KOPT-K1 (cell line): ENCODE measurements around the gene ALOX15B.
"Not testable (repeated sequence)": the region's sequence is repeated elsewhere in the genome, so short reads cannot be mapped to it uniquely, and the experiment has no call there.

ENCODE experiments used
- H3K27ac ChIP-seq: fragments of 200-600 bp; sonication (generic); 2 replicates; pipeline ENCODE4 v1.5.1; 2016; ENCODE audit warnings: antibody characterized with exemption, mild to moderate bottlenecking, low read depth, low read length; ENCODE audit not compliant: poor library complexity, severe bottlenecking
- H3K36me3 ChIP-seq: fragments of 200-600 bp; sonication (generic); 2 replicates; pipeline ENCODE4 v1.5.1; 2017; ENCODE audit warnings: antibody characterized with exemption, mild to moderate bottlenecking, low read length, moderate library complexity; ENCODE audit not compliant: insufficient read depth
- H3K9me3 ChIP-seq: fragments of 200-600 bp; sonication (generic); 2 replicates; pipeline ENCODE4 v1.5.1; 2017; ENCODE audit warnings: antibody characterized with exemption, low read length, mild to moderate bottlenecking; ENCODE audit not compliant: insufficient read depth, poor library complexity, severe bottlenecking

Gene ALOX15B

DNA sequence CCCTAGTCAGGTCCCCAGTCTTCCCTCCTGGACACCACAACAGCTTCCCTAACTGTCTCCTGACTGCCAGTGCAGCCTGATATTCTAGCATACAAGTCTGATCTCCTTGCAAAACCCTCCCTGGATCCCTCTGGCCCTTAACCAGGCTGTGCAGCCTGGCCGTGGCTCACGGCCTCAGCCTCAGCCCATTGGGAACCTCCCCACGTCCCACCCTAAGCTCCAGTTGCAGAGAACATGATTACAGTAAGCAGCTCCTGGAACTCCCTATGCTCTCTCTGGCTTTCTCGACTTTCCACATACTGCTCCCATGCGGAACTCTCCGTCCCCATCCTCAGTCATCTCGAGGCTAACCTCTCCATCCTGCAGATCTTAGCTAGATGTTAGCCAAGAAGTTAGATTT is 35.7 kb downstream of the ALOX15B start:
- no peaks in the 10 kb centered on the region for H3K9me3 ChIP-seq
- H3K36me3 ChIP-seq, result no peaks in the 10 kb centered on the region
- H3K27ac ChIP-seq, result no peak overlapping the region

DNA sequence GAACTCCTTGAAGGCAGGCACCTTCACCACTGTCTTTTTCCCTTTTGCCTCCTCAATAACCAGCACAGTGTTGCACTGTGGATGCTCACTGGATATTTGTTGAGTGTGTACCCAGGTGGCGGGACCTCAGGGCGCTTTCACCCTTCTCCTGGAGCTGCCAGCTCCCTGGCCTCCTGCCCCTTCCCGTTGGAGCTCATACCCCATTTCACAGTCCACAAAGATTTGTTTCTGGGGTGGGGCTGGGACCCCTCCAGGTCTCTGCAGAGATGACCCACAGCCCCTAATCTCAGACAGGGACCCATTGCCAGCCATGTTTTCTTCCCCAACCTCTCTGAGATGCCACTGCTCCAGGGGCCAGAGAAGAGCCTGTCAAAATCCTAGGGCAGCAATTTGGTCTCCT is 36.2 kb downstream of the ALOX15B start:
- no peak overlapping the region for H3K27ac ChIP-seq

DNA sequence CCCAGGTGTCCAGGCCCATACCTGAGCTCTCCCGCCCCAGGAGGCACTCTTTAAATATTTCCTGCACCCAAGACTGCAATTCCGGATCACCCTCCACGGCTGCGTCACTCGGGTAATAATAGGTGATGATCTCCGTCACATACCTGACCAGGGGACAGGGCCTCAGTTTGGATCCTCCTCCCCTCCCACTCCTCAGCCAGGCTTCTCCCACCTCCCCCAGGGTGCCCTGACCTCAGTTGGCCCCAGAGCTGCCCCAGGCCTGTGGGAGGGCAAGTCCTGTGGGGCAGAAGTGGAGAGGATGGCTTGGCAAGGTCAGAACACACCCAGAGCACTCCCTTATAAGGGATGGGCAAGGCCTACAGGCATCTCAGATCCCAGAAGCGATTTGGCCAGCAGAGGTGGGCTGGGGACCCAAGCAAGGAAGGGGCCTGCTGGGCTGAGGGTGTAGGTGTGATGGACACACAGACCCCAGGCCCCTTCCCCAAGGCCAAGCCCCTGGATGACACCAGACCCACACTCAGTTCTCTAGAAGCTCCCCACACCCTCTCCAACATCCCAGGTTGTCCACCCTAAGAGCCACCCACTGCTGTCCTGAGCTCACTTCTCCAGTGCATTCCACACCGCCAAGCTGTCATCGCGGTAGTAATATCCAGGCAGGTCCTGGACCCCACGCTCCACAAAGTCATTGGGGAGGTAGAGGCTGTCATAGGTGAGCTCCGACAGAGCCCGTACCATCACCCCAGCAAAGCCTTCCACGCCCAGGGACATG is 36.9 kb downstream of the ALOX15B start:
- no peaks in the 10 kb centered on the region for H3K9me3 ChIP-seq
- H3K27ac ChIP-seq, result no peak overlapping the region
- H3K36me3 ChIP-seq, result no peaks in the 10 kb centered on the region

More for the DNA sequence above, 36.2 kb downstream of the ALOX15B start:
- no peaks in the 10 kb centered on the region for H3K36me3 ChIP-seq
- H3K9me3 ChIP-seq, result no peaks in the 10 kb centered on the region

DNA sequence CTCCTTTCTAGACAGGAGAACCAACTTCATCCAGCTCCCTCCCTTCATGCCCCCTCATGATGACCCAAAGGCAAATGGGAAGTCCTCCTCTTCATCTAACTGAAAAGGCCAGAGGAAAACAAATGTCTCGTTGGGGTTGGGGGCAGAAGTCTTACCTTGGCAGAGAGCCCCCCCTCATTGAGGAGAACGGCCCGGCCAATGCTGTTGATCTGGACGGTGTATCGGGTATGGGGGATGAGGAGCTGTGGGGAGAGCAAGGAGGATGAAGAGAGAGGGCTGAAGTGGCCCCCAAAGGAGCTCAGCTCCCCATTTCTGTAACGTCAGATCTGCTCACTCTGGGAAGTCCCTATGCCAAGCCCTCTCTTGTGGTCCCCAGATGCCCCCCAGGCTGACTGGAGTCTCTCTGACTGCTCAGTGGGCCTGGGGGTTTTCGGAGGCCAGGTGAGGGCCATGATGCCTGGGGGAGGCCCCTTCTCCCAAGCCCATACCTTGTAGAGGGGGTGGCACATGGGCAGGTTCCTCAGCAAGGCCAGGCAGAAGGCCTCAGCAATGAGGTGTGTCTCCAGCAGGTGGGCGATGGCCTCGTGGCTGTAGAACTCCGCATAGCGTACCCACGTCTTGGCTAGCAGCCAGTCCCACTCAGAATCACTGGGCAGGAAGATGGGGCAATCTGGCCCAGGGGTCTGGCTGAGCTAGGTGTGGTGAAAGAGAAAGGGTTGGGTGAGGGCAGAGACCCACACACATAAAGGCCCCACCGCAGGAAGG is 37.8 kb downstream of the ALOX15B start:
- H3K36me3 ChIP-seq, result no peaks in the 10 kb centered on the region
- H3K27ac ChIP-seq, result no peak overlapping the region
- H3K9me3 ChIP-seq, result no peaks in the 10 kb centered on the region

DNA sequence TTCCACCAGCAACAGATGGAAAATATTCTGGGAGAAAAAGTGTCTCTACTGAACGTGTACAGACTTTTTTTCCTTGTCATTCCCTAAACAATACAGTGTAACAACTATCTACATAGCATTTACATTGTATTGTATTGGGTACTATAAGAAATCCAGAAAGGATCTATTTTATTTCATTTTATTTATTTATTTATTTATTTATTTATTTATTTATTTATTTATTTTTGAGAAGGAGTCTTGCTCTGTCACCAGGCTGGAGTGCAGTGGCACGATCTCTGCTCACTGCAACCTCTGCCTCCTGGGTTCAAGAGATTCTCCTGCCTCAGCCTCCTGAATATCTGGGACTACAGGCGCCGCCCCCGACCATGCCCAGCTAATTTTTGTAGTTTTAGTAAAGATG is 39.1 kb downstream of the ALOX15B start:
- H3K27ac ChIP-seq, H3K9me3 ChIP-seq, H3K36me3 ChIP-seq: not testable (repeated sequence)

DNA sequence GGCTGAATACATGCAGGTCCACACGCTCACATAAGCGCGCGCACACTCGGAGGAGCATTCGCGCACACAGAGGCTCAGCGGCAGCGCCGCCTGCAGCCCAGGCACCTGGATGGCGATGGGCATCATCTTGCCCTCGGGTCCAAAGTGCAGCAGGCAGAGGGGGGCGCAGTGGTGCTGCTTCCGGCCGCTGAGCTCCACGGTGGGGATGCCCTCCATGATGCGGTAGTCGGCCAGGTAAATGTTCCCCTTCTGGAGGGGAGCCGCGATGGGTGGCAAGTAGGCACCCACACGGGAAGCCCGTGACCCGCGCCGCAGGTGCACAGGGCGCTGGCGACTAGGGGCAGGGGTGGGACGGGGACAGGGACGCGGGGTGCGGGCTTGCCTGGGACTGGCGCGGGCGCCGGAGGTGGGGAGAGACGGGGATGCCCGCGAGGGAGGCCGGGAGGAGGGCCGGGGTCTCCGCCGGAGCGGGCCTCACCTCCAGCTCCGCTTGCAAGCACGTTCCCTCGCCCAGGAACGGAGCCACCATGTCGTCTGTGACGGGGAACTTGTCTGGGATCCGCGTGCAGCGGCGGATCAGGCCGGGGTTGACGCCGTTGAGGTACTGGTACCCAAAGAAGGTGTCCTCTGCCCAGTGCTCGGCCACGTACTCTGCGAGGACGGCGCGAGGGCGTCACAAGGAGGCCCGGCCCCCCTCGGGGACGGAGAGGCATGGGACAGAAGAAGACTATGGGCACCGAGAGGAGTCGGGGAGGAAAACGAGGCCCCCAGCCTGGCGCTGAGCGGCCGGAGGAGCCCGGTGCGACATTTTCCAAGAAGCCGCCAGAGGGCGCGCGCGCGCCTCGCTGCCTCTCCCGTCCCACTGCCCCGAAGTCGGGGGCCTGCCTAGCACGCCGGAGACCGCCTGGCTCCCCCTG is 40.7 kb downstream of the ALOX15B start:
- H3K27ac ChIP-seq, result no peak overlapping the region

DNA sequence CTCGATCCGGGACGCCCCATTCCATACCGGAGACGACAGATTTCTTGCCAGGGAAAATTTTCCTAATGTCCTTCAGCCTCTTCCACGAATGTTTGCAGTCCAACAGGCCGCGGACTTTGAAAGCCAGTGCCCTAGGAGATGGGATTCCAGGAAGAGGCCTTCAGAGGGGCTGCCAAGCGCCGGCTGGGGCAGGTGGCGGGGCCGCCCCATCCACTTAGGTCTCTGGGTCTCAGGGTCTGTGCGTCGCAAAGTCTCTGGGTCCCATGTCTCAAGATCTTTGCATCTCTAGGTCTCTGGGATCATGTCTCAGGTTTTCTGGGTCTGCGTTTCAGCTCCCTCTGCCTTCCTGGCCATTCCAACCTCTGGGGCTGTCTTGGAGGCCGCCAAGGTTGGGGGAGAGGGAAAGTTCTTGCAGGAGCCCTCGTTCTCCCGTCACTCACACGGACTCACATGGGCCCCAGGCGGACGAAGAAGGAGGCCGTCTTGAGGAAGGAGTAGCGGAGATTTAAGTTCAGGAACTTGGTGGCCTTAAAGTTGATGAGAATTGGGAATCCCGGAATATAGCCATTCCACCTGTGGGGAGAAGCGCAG is 41.4 kb downstream of the ALOX15B start:
- no peaks in the 10 kb centered on the region for H3K36me3 ChIP-seq
- no peaks in the 10 kb centered on the region for H3K9me3 ChIP-seq
- no peak overlapping the region for H3K27ac ChIP-seq

More for the DNA sequence above, 40.7 kb downstream of the ALOX15B start:
- Histone ChIP-seq H3K9me3 (no peaks in the 10 kb centered on the region), H3K36me3 (no peaks in the 10 kb centered on the region)

DNA sequence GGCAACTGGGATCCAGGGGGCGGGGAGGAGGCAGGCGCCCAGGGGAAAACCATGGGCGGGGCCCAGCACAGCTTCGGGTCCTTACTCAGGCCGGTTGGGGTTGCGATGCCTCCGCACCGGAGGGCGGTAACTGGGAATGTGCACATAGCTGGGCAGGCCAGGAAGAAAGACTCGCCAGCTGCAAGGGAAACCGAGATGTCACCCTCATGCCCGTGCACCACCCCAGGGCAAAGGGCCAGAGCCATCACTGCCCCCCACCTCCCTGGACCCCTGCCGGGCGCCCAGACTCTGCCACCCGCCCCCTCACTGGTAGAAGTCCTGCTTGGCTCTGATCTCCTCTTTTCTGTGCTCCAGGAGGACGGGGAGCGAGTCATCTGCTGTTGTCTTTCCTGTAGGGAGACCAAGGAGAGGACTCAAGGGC is 42.0 kb downstream of the ALOX15B start:
- Histone ChIP-seq H3K36me3 (no peaks in the 10 kb centered on the region), H3K9me3 (no peaks in the 10 kb centered on the region), H3K27ac (no peak overlapping the region)

DNA sequence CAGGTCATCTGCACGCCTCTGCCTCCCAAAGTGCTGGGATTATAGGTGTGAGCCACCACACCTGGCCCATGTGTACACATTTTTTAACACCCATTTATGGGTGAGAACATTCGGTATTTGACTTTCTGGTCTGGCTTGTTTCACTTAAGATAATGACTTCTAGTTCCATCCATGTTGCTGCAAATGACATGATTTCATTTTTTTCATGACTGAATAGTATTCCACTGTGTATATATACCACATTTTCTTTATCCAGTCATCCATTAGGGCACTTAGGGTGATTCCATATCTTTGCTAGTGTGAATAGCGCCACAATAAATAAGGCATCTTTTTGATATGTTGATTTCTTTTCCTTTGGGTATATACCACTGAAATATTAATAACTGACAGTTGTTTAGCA is 43.0 kb downstream of the ALOX15B start:
- Histone ChIP-seq H3K9me3 (no peaks in the 10 kb centered on the region), H3K27ac (no peak overlapping the region), H3K36me3 (no peaks in the 10 kb centered on the region)

DNA sequence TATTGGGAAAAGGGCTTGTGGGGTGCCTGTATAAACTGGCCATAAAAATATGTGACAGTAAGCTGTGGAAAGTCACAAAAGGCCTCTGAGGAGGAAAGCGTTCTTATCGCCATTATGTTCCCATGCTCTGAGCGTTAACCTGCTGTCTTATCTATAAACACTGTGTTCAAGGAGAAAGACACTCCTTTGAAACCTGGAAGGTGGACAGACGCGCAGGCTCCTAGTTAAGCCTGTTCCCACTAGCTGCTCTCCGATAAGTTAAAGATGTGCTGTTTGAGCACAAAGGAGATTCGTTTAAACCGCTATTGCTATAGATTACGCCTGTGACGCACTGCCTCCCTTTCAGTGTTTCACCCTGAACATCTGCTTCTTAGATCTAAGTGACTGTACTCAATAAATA is 43.4 kb downstream of the ALOX15B start:
- Histone ChIP-seq H3K36me3 (no peaks in the 10 kb centered on the region), H3K9me3 (no peaks in the 10 kb centered on the region), H3K27ac (no peak overlapping the region)

DNA sequence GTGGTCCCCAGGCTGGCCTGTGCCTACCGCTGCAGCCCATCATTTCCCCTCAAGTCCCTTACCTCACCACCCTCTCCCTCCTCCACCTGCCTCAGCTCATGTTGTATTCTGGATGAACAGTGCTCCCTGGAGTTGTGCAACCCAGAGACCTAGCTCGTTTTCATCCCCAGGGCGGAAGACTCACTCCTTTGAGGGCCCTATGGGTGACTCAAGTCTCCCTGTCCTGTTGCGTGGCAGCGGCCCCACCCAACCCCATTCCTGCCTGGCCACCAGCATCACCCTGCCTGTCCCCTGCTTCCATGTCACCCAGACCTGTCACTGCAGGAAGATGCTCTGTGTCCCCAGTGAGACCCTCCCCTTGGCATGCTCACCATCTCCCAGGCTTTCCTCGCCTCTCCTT is 45.4 kb downstream of the ALOX15B start:
- Histone ChIP-seq H3K27ac (no peak overlapping the region), H3K9me3 (no peaks in the 10 kb centered on the region), H3K36me3 (no peaks in the 10 kb centered on the region)

DNA sequence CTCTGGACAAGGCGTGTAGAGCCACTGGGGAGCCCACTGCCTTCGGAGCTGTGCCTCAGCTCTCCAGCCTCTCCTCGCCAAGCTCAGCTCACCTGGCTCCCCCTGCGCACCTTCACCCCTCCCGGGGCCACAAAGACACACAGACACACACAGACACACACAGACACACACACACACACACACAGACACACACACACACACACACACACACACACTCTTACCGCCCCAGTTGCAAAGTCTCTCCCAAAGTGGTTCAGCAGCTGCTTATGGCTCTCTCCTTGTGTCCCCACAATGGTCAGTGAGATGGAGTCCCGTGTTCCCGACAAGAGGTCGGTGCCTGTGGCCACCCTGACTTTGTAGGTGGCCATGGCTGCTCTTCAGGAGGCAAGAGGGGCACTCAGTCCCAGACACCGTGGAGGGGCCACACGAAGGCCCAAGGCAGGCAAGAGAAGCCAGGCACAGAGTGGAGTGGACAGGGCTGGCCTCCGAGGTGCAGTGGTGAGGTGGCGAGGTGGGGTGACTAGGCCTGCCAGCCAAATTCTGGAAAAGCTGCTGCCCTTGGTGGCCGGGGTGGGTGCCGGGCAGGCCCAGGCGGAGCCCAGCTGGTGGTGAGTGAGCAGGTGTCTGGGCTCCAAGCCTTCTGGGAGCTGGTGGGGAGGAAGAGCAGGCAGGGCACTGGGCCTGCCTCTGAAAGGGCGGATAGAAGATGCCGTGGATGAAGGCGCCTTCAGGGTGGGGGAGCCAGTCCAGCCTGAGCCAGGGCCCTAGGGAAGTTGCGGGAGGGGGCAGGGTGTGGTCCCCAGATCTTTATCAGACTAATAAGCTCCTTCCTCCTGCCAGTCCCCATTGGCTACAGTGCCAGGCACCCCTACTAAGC is 48.5 kb downstream of the ALOX15B start, which contains the start of gene ALOX12B:
Gene ALOX12B (minus strand): TSS at position 642 of the 877 bp plus-strand sequence. CDS start 274 bp downstream, at position 368.
- H3K36me3 ChIP-seq, result no peaks in the 10 kb centered on the region
- no peak within 1 kb of the TSS for H3K27ac ChIP-seq
- H3K9me3 ChIP-seq, result no peaks in the 10 kb centered on the region

DNA sequence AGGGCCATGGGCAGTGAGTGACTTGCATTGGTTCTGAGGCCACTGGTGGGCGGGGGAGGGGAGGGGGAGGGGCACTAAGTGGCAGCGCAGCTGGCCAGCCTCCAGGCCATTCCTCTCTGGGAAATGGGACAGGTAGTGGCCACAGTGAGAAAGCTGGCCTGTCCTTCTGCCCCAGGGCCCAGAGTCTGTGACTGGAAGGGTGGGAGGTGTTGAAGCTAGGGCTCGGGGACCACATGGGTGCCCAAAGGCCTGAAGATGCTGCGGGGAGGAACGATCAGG is 49.0 kb downstream of the ALOX15B start:
- Histone ChIP-seq H3K27ac (no peak overlapping the region), H3K36me3 (no peaks in the 10 kb centered on the region), H3K9me3 (no peaks in the 10 kb centered on the region)

DNA sequence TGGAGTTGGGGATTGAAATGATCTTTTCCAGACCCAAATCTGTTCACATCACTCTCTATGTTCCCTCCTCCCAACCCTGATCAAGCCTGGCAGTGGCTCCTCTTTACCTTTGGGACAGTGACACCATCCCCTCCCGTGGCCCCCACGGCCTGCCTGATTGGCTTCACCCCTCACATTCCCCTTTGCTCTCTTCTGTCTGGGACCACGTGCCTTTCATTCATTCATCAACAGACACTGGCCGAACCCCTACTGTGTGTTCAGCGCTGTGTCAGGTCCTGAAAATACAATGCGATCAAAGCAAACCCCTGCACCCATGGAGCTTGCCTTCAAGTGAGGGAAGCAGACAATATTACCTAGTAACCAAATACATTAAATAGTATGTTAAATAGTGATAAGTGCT is 50.9 kb downstream of the ALOX15B start:
- H3K36me3 ChIP-seq, result no peaks in the 10 kb centered on the region

More for the DNA sequence above, 50.9 kb downstream of the ALOX15B start:
- Histone ChIP-seq H3K27ac (no peak overlapping the region), H3K9me3 (no peaks in the 10 kb centered on the region)
